H1 (cell line): Measurements from ENCODE around the gene ST6GALNAC3.

Source experiments
- CTCF ChIP-seq, 3 experiments: IDR thresholded peaks; 1 replicate in 2 of 3; 2 replicates in 1 of 3; pipeline versions ENCODE4 v1.5.1 to v1.6.1; 2011; ENCODE audit warnings: low read length in 3 of 3, mild to moderate bottlenecking in 3 of 3, inconsistent platforms in 2 of 3, low read depth in 1 of 3, moderate library complexity in 1 of 3; ENCODE audit not compliant: insufficient read depth in 1 of 3; ENCODE audit errors: control extremely low read depth in 1 of 3
- GABPA ChIP-seq: IDR thresholded peaks from 2 replicates; pipeline ENCODE4 v1.6.1; 2011; ENCODE audit warnings: mild to moderate bottlenecking, low read length, moderate library complexity, borderline replicate concordance; ENCODE audit not compliant: insufficient read depth
- POLR2AphosphoS5 ChIP-seq: IDR thresholded peaks from 2 replicates; pipeline ENCODE4 v1.6.1; 2011; ENCODE audit warnings: low read depth, low read length
- POU5F1 ChIP-seq: IDR thresholded peaks from 2 replicates; pipeline ENCODE4 v1.6.1; 2011; ENCODE audit warnings: low read depth, mild to moderate bottlenecking, low read length, moderate library complexity
- RAD21 ChIP-seq, 2 experiments: IDR thresholded peaks in 1 of 2; conservative IDR thresholded peaks in 1 of 2; 2 replicates each; pipeline ENCODE4 v1.6.1; 2011; ENCODE audit warnings: low read depth in 2 of 2, low read length in 2 of 2, improper control_type of control experiment in 1 of 2, inconsistent platforms in 1 of 2, mild to moderate bottlenecking in 1 of 2, moderate library complexity in 1 of 2
- SIN3A ChIP-seq, 2 experiments: IDR thresholded peaks in 1 of 2; conservative IDR thresholded peaks in 1 of 2; 2 replicates each; pipeline ENCODE4 v1.6.1; 2011 to 2012; ENCODE audit warnings: low read length in 2 of 2, improper control_type of control experiment in 1 of 2, low read depth in 1 of 2, mild to moderate bottlenecking in 1 of 2

- no peak for TF ChIP-seq CTCF (IDR thresholded peaks at IDR 0.05; ENCODE audit: control extremely low read depth in 1 of 3, insufficient read depth in 1 of 3, low read depth in 1 of 3, low read length in 3 of 3)
- no peak for TF ChIP-seq SIN3A (conservative IDR thresholded peaks at IDR 0.05 in 1 of 2, IDR thresholded peaks at IDR 0.05 in 1 of 2; ENCODE audit: low read depth in 1 of 2, low read length in 2 of 2)
- no peak for TF ChIP-seq GABPA
- TF ChIP-seq POU5F1 = no peak
- TF ChIP-seq POLR2AphosphoS5 = no peak
- no peak for TF ChIP-seq RAD21 (IDR thresholded peaks at IDR 0.05 in 1 of 2, conservative IDR thresholded peaks at IDR 0.05 in 1 of 2; ENCODE audit: low read depth in 2 of 2, low read length in 2 of 2)
These were observed 96.0 kb downstream of the ST6GALNAC3 start for GRCh38 chr1:76170513-76170912.
